ENCODE measurements around the gene SUPT3H. TPM values are rescaled to one million over a fixed set of nuclear protein-coding genes. Genes with fewer than 3 reads are reported as not detected.

Gene SUPT3H
- total and polyA plus RNA-seq, 9 donors, result 10.3 to 23.1 (median 16.2) TPM

GRCh38 chr6:45416700-45417099 lies 39.0 kb upstream of the SUPT3H start:
- intact Hi-C loops (cut with DNase I), result loop anchor here in 1 of 4 donors (10.0 kb wide), 1 partner anchor 752 kb away; no protein-coding TSS in a partner anchor
- H3K27ac ChIP-seq, result no peak overlapping the region
- no peak overlapping the region for H3K4me3 ChIP-seq
- H3K27me3 ChIP-seq, result no peaks in the 10 kb centered on the region
- 84 to 86% (median 85%) methylated on average over 2 of the region's 2 CpGs for WGBS, 3 donors
- TF ChIP-seq POLR2A (IDR thresholded peaks at IDR 0.05), result no peak
- no peak for TF ChIP-seq CTCF (IDR thresholded peaks at IDR 0.05)
- no peak for TF ChIP-seq EP300 (IDR thresholded peaks at IDR 0.05)
- H3K36me3 ChIP-seq, result no peaks in the 10 kb centered on the region
- no peak for DNase-seq
- peaks cover 3% of the 10 kb centered on the region for H3K4me1 ChIP-seq (ENCODE audit: insufficient read depth)
- H3K9me3 ChIP-seq, result no peaks in the 10 kb centered on the region

GRCh38 chr6:45415788-45416518 lies 38.2 kb upstream of the SUPT3H start:
- H3K27me3 ChIP-seq, result no peaks in the 10 kb centered on the region
- TF ChIP-seq CTCF (IDR thresholded peaks at IDR 0.05) (no peak), EP300 (IDR thresholded peaks at IDR 0.05) (no peak), POLR2A (IDR thresholded peaks at IDR 0.05) (no peak)
- peaks cover 3% of the 10 kb centered on the region for H3K4me1 ChIP-seq (ENCODE audit: insufficient read depth)
- H3K36me3 ChIP-seq, result no peaks in the 10 kb centered on the region
- H3K9me3 ChIP-seq, result no peaks in the 10 kb centered on the region
- DNase-seq, result no peak
- intact Hi-C loops (cut with DNase I), result loop anchor here in 1 of 4 donors (10.0 kb wide), 1 partner anchor 751 kb away; no protein-coding TSS in a partner anchor
- H3K27ac ChIP-seq, result no peak overlapping the region
- WGBS, 3 donors, result 61 to 73% (median 62%) methylated on average over 3 of the region's 3 CpGs
- H3K4me3 ChIP-seq, result no peak overlapping the region

GRCh38 chr6:45415315-45415714 lies 37.6 kb upstream of the SUPT3H start:
- Histone ChIP-seq H3K9me3 (no peaks in the 10 kb centered on the region), H3K4me1 (ENCODE audit: insufficient read depth) (peaks cover 3% of the 10 kb centered on the region), H3K4me3 (no peak overlapping the region), H3K36me3 (no peaks in the 10 kb centered on the region), H3K27me3 (no peaks in the 10 kb centered on the region), H3K27ac (no peak overlapping the region)
- no peak for DNase-seq
- intact Hi-C loops (cut with DNase I), result loop anchor here in 1 of 4 donors (10.0 kb wide), 1 partner anchor 751 kb away; no protein-coding TSS in a partner anchor
- 47 to 54% (median 49%) methylated on average over 2 of the region's 2 CpGs for WGBS, 3 donors
- TF ChIP-seq POLR2A (IDR thresholded peaks at IDR 0.05) (no peak), CTCF (IDR thresholded peaks at IDR 0.05) (no peak), EP300 (IDR thresholded peaks at IDR 0.05) (no peak)

GRCh38 chr6:45411959-45412358 lies 34.2 kb upstream of the SUPT3H start:
- Histone ChIP-seq H3K9me3 (no peaks in the 10 kb centered on the region), H3K27ac (no peak overlapping the region), H3K4me1 (ENCODE audit: insufficient read depth) (no peaks in the 10 kb centered on the region), H3K27me3 (no peaks in the 10 kb centered on the region), H3K4me3 (no peak overlapping the region), H3K36me3 (no peaks in the 10 kb centered on the region)
- DNase-seq, result no peak
- intact Hi-C loops (cut with DNase I), result loop anchor here in 1 of 4 donors (10.0 kb wide), 1 partner anchor 747 kb away; no protein-coding TSS in a partner anchor
- WGBS, 3 donors, result 65 to 78% (median 66%) methylated on average over 5 of the region's 5 CpGs
- no peak for TF ChIP-seq EP300 (IDR thresholded peaks at IDR 0.05)
- TF ChIP-seq CTCF (IDR thresholded peaks at IDR 0.05), result no peak
- TF ChIP-seq POLR2A (IDR thresholded peaks at IDR 0.05), result no peak

All from ovary (tissue), 9 donors.